ENCODE results near the gene POLN. TPM values are rescaled to one million over a fixed set of nuclear protein-coding genes. Genes with fewer than 3 reads are reported as not detected.

Gene POLN
- polyA plus RNA-seq, 1 donor (not counting 4 experiments of a cell fraction or from before 2014, with no cell fraction given), result 1.3 TPM

DNA sequence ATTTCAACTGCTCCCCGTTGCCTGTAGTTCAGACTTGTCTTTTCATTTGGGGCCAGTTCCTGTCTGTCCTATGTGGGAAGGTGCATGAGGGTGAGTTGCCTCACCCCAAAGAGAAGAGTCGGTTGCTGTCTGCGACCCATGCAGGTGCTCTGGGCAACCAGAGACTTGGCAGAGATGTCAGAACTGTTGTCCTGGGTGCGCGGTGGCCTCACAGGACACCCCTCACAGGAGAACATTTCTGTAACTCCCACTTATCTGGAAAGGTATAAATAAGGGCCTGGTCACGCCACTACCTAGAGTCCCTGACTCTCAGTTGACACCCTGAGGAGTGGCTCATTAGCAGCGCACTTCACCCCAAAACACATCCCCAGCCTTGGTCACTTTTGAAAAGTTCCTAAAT lies 192.5 kb downstream of the POLN start:
- no peak overlapping the region for H3K27ac ChIP-seq (ENCODE audit: control insufficient read depth, insufficient read depth, low read length)
- no peak overlapping the region for H2AFZ ChIP-seq (ENCODE audit: control insufficient read depth, low read length)
- H3K27me3 ChIP-seq (ENCODE audit: control insufficient read depth, extremely low read depth, insufficient read depth, low read length), result peaks cover 38% of the 10 kb centered on the region
- no peaks in the 10 kb centered on the region for H3K9me3 ChIP-seq (ENCODE audit: control insufficient read depth, low read depth, low read length)
- dilution Hi-C loops (cut with MboI; ENCODE audit: extremely low pct_ligation_motif_present, low sequenced_read_pairs), result no loop called here
- no peak overlapping the region for H3K4me2 ChIP-seq (ENCODE audit: control insufficient read depth, extremely low read depth, insufficient read depth, low read depth, low read length)
- TF ChIP-seq, protein P1, sequence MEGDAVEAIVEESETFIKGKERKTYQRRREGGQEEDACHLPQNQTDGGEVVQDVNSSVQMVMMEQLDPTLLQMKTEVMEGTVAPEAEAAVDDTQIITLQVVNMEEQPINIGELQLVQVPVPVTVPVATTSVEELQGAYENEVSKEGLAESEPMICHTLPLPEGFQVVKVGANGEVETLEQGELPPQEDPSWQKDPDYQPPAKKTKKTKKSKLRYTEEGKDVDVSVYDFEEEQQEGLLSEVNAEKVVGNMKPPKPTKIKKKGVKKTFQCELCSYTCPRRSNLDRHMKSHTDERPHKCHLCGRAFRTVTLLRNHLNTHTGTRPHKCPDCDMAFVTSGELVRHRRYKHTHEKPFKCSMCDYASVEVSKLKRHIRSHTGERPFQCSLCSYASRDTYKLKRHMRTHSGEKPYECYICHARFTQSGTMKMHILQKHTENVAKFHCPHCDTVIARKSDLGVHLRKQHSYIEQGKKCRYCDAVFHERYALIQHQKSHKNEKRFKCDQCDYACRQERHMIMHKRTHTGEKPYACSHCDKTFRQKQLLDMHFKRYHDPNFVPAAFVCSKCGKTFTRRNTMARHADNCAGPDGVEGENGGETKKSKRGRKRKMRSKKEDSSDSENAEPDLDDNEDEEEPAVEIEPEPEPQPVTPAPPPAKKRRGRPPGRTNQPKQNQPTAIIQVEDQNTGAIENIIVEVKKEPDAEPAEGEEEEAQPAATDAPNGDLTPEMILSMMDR (optimal IDR thresholded peaks at IDR 0.05 in 1 of 3, IDR thresholded peaks at IDR 0.05 in 1 of 3, conservative IDR thresholded peaks at IDR 0.05 in 1 of 3; ENCODE audit: extremely low read depth in 1 of 3, insufficient read depth in 2 of 3, low read length in 3 of 3), result no peak
- no peak for TF ChIP-seq EZH2 (IDR thresholded peaks at IDR 0.05; ENCODE audit: low read length)
- H3K9ac ChIP-seq (ENCODE audit: control insufficient read depth, extremely low read depth, insufficient read depth, low read length), result no peak overlapping the region
- no peak overlapping the region for H3K4me3 ChIP-seq (ENCODE audit: control insufficient read depth in 2 of 3, extremely low read depth in 1 of 3, insufficient read depth in 2 of 3, low read depth in 1 of 3, low read length in 3 of 3)
- no peaks in the 10 kb centered on the region for H4K20me1 ChIP-seq (ENCODE audit: control insufficient read depth, extremely low read depth, insufficient read depth, low read length)
- FAIRE-seq (no peak), DNase-seq (ENCODE audit: low read depth, low spot score) (no peak)
- no peaks in the 10 kb centered on the region for H3K9me1 ChIP-seq (ENCODE audit: control insufficient read depth, extremely low read depth, insufficient read depth, low read length)
- no peaks in the 10 kb centered on the region for H3K79me2 ChIP-seq (ENCODE audit: control insufficient read depth, insufficient read depth, low read length)
- H3K4me1 ChIP-seq (ENCODE audit: control insufficient read depth, extremely low read depth, insufficient read depth, low read length), result no peaks in the 10 kb centered on the region
- H3K36me3 ChIP-seq (ENCODE audit: control insufficient read depth in 2 of 2, extremely low read depth in 1 of 2, insufficient read depth in 2 of 2, low read length in 2 of 2), result no peaks in the 10 kb centered on the region

DNA sequence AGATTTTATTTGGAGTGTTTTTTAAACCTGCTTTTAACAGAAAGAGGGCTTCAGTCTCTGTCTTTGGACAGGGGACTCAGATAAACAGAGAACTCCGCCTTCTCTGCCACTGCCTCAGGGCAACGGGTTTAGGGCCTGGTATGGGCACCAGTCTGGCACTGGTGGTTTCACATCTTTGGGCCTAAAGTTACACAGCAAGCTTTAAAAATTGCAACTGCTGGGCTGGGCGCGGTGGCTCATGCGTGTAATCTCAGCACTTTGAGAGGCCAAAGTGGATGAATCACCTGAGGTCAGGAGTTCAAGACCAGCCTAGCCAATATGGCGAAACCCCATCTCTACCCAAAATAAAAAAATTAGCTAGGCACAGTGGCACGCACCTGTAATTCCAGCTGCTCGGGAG lies 193.1 kb downstream of the POLN start:
- Histone ChIP-seq H3K79me2 (ENCODE audit: control insufficient read depth, insufficient read depth, low read length) (no peaks in the 10 kb centered on the region), H3K4me3 (ENCODE audit: control insufficient read depth in 2 of 3, extremely low read depth in 1 of 3, insufficient read depth in 2 of 3, low read depth in 1 of 3, low read length in 3 of 3) (no peak overlapping the region), H3K9ac (ENCODE audit: control insufficient read depth, extremely low read depth, insufficient read depth, low read length) (no peak overlapping the region), H3K27ac (ENCODE audit: control insufficient read depth, insufficient read depth, low read length) (no peak overlapping the region), H3K9me1 (ENCODE audit: control insufficient read depth, extremely low read depth, insufficient read depth, low read length) (no peaks in the 10 kb centered on the region), H4K20me1 (ENCODE audit: control insufficient read depth, extremely low read depth, insufficient read depth, low read length) (no peaks in the 10 kb centered on the region), H3K27me3 (ENCODE audit: control insufficient read depth, extremely low read depth, insufficient read depth, low read length) (peaks cover 32% of the 10 kb centered on the region), H3K4me2 (ENCODE audit: control insufficient read depth, extremely low read depth, insufficient read depth, low read depth, low read length) (no peak overlapping the region), H2AFZ (ENCODE audit: control insufficient read depth, low read length) (no peak overlapping the region), H3K4me1 (ENCODE audit: control insufficient read depth, extremely low read depth, insufficient read depth, low read length) (no peaks in the 10 kb centered on the region), H3K36me3 (ENCODE audit: control insufficient read depth in 2 of 2, extremely low read depth in 1 of 2, insufficient read depth in 2 of 2, low read length in 2 of 2) (no peaks in the 10 kb centered on the region), H3K9me3 (ENCODE audit: control insufficient read depth, low read depth, low read length) (no peaks in the 10 kb centered on the region)
- FAIRE-seq (no peak), DNase-seq (ENCODE audit: low read depth, low spot score) (no peak)
- dilution Hi-C loops (cut with MboI; ENCODE audit: extremely low pct_ligation_motif_present, low sequenced_read_pairs), result no loop called here
- TF ChIP-seq, protein P1 (optimal IDR thresholded peaks at IDR 0.05 in 1 of 3, IDR thresholded peaks at IDR 0.05 in 1 of 3, conservative IDR thresholded peaks at IDR 0.05 in 1 of 3; ENCODE audit: extremely low read depth in 1 of 3, insufficient read depth in 2 of 3, low read length in 3 of 3), result no peak
- TF ChIP-seq EZH2 (IDR thresholded peaks at IDR 0.05; ENCODE audit: low read length), result no peak

Data from keratinocyte (primary cell).